Retinal pigment epithelial cell (primary cell): ENCODE results near the gene NCCRP1.
"Not testable (repeated sequence)": the region's sequence is repeated elsewhere in the genome, so short reads cannot be mapped to it uniquely, and the experiment has no call there.

Source experiments
- DNase-seq: peaks from one replicate; pipeline ENCODE4 v3.0.0-alpha.2; 2010; ENCODE audit warnings: low read depth
- H3K4me3 ChIP-seq: 2 replicates; pipeline ENCODE4 v1.5.1; 2011; ENCODE audit warnings: mild to moderate bottlenecking, low read length, control low read depth, moderate library complexity
- TF ChIP-seq, protein P1 (sequence below): conservative IDR thresholded peaks from 2 replicates; pipeline ENCODE4 v1.5.1; 2011; ENCODE audit warnings: low read depth, low read length, control low read depth, inconsistent platforms

The NCCRP1 gene

DNA sequence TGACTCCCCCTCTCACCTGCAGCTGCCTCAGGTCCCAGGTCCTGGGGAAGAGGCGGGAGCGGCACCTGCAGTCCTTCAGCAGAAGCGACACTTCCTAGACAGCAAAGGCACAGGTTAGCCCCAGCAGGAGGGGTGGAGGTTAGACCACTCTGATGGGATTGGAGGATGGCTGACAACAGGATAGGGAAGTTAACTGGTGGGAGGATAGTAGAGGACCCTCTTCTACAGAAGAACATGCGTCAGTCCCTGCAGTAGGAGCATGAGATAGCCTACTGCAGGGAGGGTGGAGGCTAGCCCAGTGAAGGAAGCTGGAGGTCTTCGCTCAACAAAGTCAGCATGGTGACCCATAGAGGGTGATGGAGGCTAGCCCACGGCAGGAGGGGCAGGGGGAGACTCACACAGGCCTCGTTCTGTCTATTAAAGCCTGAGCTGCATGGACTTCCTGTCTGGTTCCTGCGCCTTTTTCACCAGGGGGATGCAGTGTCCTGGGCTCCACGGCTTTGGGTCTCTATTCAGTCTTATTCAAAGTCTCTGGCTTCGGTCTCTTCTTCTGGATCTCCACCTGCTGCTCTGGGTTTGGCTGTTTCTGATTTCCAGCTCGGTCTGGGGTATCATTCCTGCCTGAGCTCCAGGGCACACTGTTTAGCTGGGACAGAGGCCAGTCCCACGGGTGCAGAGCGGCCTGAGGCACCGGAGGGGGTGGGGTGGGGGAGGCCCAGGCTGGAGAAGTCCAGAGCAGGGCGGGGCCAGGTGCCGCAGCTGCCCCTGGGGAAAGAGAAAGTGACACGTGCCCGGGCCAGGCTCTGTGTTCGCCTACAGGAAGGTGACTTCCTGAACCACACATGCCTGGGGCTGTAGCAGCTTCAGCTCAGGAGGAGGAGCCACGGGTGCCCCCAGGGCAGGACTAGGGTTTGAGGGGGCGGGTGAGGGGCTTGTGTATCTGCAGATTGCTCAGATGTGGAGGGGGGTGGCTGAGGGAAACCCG, 40.7 kb downstream of the NCCRP1 start:
- no peak overlapping the region for H3K4me3 ChIP-seq
- no peak for DNase-seq
- TF ChIP-seq, protein P1, sequence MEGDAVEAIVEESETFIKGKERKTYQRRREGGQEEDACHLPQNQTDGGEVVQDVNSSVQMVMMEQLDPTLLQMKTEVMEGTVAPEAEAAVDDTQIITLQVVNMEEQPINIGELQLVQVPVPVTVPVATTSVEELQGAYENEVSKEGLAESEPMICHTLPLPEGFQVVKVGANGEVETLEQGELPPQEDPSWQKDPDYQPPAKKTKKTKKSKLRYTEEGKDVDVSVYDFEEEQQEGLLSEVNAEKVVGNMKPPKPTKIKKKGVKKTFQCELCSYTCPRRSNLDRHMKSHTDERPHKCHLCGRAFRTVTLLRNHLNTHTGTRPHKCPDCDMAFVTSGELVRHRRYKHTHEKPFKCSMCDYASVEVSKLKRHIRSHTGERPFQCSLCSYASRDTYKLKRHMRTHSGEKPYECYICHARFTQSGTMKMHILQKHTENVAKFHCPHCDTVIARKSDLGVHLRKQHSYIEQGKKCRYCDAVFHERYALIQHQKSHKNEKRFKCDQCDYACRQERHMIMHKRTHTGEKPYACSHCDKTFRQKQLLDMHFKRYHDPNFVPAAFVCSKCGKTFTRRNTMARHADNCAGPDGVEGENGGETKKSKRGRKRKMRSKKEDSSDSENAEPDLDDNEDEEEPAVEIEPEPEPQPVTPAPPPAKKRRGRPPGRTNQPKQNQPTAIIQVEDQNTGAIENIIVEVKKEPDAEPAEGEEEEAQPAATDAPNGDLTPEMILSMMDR = no peak

DNA sequence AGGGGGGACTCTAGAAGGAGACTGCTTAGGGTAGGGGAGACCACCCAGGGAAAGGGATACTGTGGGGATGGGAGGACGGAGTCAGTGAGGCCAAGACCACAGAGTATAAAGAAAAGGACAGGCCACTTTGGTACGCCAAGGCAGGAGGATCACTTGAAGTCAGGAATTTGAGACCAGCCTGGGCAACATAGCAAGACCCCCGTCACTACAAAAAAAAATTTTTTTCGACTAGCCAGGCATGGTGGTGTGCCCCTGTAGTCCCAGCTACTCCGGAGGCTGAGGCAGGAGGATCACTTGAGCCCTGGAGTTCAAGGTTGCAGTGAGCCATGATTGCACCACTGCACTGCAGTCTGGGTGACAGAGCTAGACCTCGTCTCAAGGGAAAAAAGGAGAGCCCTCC, 41.4 kb downstream of the NCCRP1 start:
- TF ChIP-seq, protein P1 = no peak
- no peak overlapping the region for H3K4me3 ChIP-seq
- no peak for DNase-seq

DNA sequence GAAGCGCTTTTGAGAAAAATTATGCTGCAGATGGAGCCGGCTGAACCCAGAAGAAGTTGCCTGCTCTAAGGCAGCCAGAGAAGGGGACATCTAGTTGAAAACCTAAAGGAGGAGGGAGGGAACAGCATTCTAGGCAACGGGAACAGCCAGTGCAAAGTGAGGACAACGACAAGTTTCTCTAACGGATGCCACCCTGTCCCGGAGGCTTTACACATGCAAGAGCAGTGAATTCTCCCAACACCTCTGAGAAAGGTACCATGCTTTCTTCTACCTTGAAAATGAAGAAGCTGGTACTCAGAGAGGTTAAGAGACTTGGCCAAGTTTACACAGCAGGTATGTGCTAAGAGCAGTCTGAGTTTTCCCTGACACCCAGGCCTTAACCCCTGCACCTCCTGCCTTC, 42.2 kb downstream of the NCCRP1 start:
- TF ChIP-seq, protein P1 = no peak

DNA sequence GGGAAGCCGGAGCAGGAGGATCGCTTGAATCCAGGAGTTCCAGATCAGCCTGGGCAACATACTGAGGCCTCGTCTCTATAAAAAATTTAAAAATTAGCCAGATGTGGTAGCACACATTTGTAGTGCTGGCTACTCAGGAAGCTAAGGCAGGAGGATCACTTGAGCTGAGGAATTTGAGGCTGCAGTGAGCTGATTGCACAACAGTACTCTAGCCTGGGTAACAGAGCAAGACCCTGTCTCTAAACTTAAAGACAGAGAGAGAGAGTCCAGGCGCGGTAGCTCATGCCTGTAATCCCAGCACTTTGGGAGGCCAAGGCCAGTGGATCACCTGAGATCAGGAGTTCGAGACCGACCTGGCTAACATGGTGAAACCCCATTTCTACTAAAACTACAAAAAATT, 43.7 kb downstream of the NCCRP1 start:
- no peak overlapping the region for H3K4me3 ChIP-seq
- DNase-seq = no peak
- TF ChIP-seq, protein P1 = no peak

More for the DNA sequence above, 42.2 kb downstream of the NCCRP1 start:
- DNase-seq = no peak
- H3K4me3 ChIP-seq = no peak overlapping the region

DNA sequence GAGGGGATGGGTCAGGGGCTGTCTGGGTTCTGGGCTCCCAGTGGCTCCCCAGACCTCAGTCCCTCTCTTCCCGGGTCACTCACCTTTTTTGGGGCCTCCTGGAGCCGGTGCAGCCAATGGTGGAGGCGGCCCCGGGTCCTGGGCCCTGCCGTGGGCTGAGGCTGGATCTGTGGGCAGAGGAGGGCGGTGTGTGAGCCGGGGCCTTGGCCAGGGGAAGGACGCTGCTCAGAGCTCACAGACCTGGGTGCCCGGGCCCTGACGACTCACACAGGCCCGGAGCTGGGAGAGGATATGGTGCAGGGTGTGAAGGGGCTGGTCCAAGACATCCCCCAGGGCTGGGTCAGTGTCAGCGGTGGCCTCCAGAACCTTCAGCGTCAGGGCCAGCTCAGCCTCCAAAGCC, 47.0 kb downstream of the NCCRP1 start:
- not testable (repeated sequence) for DNase-seq, H3K4me3 ChIP-seq

DNA sequence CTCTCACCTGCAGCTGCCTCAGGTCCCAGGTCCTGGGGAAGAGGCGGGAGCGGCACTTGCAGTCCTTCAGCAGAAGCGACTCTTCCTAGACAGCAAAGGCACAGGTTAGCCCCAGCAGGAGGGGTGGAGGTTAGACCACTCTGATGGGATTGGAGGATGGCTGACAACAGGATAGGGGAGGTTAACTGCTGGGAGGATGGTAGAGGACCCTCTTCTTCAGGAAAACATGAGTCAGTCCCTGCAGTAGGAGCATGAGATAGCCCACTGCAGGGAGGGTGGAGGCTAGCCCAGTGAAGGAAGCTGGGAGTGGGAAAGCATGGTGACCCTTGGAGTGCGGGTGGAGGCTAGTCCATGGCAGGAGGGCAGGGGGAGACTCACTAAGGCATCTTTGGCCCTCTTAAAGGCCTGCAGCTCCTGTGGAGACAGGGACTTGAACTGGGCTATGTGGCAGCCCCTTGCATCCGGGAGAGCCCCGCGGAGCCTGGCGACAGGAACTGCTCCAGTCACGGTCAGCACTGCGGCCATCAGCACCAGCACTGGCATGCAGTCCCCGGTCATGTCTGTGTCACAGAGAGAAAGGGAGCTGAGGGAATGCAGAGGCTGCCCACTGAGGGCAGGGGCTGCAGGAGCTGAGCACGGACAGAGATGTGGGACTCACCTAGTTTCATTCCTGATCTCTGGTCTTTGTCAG, 47.8 kb downstream of the NCCRP1 start, which contains the start of gene IFNL3:
TSS of gene IFNL3 (minus strand) at position 597 of the 691 bp plus-strand sequence. CDS start at position 558, 39 bp downstream.
- not testable (repeated sequence) for H3K4me3 ChIP-seq, DNase-seq

DNA sequence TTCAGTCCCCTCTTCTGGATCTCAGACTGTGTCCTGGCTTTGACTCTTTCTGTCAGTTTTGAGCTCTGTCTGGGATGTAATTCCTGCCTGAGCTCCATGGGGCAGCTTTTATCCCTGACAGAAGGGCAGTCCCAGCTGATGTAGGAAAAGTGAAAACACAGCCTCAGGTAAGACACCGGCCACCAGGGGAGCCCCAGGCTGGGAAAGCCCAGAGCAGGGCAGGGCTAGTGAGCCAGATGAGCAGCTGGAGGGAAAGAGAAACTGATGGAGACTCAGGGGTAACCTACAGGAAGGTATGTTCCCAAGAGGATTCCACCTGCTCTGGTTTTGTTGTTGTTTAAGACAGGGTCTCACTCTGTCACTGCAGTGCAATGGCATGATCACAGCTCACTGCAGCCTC, 48.4 kb downstream of the NCCRP1 start:
- DNase-seq, H3K4me3 ChIP-seq: not testable (repeated sequence)

DNA sequence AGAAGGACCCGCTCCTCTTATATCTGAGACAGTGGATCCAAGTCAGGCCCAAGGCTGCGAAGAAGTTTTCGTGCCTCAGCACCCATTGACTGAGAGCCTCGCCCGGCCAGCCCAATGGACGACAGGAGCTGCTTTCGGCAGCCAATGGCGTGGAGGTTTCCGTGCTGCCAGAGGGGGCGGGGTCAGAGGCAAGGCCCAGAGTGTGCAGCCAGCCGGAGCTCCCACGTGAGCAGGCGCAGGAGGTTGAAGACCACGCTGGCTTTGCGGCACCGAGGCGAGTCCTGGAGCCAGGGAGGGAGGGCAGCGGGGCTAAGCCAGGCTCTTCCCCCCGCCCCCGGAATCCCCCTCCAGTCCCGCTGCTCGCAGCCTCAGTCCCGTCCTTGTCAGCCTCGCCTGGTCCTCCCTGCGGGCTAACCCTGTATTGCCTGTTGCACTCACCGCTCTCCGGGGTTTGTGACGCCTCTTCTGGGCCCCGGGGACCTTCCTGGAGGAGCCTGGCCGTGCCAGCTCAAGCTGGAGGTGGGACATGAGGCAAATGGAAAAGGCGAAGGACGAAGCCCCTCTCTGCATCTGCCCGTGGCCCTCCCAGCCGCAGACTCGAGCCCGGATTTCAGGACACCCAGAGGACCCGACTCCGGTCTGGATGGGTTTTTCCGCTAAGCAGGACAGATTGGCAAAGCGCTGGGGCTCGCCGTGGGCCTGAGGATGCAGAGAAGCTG, 50.3 kb downstream of the NCCRP1 start:
- no peak for DNase-seq
- no peak overlapping the region for H3K4me3 ChIP-seq
- TF ChIP-seq, protein P1 = no peak
